GM19023 (cell line): ENCODE results near the gene FGF13.

Experiments
- ATAC-seq: cut with Tn5 transposase; IDR thresholded peaks from one replicate; pipeline ENCODE4 v1.9.1; 2021; ENCODE audit warnings: mild to moderate bottlenecking, moderate library complexity; ENCODE audit not compliant: unreplicated experiment

The FGF13 gene

GRCh38 chrX:138711399-138712347, at the start of gene FGF13:
TSS of gene FGF13 (minus strand) at chrX:138711717. CDS start at chrX:138711003, 714 bp downstream.
- ATAC-seq, result no peak

GRCh38 chrX:138759217-138759943, 47.9 kb upstream of the FGF13 start:
- ATAC-seq, result no peak

- ATAC-seq, result no peak
These were observed 44.7 kb upstream of the FGF13 start for GRCh38 chrX:138756234-138756633.

- ATAC-seq, result no peak
These were observed 43.3 kb upstream of the FGF13 start for GRCh38 chrX:138754861-138755260.

- ATAC-seq, result no peak
These were observed 37.0 kb upstream of the FGF13 start for GRCh38 chrX:138748480-138748879.

GRCh38 chrX:138745196-138745595, 33.7 kb upstream of the FGF13 start:
- peak; percentile 78 for ATAC-seq

GRCh38 chrX:138742217-138742616, 30.7 kb upstream of the FGF13 start:
- no peak for ATAC-seq

- no peak for ATAC-seq
These were observed 28.8 kb upstream of the FGF13 start for GRCh38 chrX:138740341-138740740.

GRCh38 chrX:138723301-138723700, 11.8 kb upstream of the FGF13 start:
- no peak for ATAC-seq

GRCh38 chrX:138719396-138719795, 7.9 kb upstream of the FGF13 start:
- no peak for ATAC-seq

- ATAC-seq, result no peak
These were observed 7.4 kb upstream of the FGF13 start for GRCh38 chrX:138718941-138719340.

GRCh38 chrX:138710866-138711341, 613 bp downstream of the FGF13 start:
- no peak for ATAC-seq

GRCh38 chrX:138709886-138710791, 1.4 kb downstream of the FGF13 start:
- no peak for ATAC-seq

- no peak for ATAC-seq
These were observed 3.2 kb downstream of the FGF13 start for GRCh38 chrX:138708268-138708667.

- no peak for ATAC-seq
These were observed 6.9 kb downstream of the FGF13 start for GRCh38 chrX:138704596-138704995.

GRCh38 chrX:138704101-138704500, 7.4 kb downstream of the FGF13 start:
- ATAC-seq, result no peak

GRCh38 chrX:138692591-138692990, 18.9 kb downstream of the FGF13 start:
- no peak for ATAC-seq

- no peak for ATAC-seq
These were observed 20.3 kb downstream of the FGF13 start for GRCh38 chrX:138691186-138691585.

- no peak for ATAC-seq
These were observed 20.9 kb downstream of the FGF13 start for GRCh38 chrX:138690591-138690990.

- ATAC-seq, result no peak
These were observed 27.9 kb downstream of the FGF13 start for GRCh38 chrX:138683600-138683999.

- ATAC-seq, result no peak
These were observed 41.8 kb downstream of the FGF13 start for GRCh38 chrX:138669693-138670092.
